Skin epidermis (tissue), 12 donors: Measurements from ENCODE around the gene PRDM16.

Source experiments
- H3K27ac ChIP-seq, 21 experiments: fragments of 200-600 bp; sonication (generic) in 11 of 21; one replicate each; pipeline ENCODE4 v1.5.0; 2020; ENCODE audit warnings: mild to moderate bottlenecking in 3 of 21, inconsistent platforms in 2 of 21, moderate library complexity in 2 of 21
- H3K4me3 ChIP-seq, 7 experiments: fragments of 200-600 bp; sonication (generic) in 2 of 7; one replicate each; pipeline ENCODE4 v1.5.0; 2020; ENCODE audit warnings: inconsistent platforms in 2 of 7, mild to moderate bottlenecking in 2 of 7, moderate library complexity in 1 of 7

PRDM16 gene

GRCh38 chr1:3169665-3170356, 100.8 kb downstream of the PRDM16 start:
- Histone ChIP-seq H3K4me3 (no peak overlapping the region), H3K27ac (peak overlapping the region in 2 of 21 experiments; percentile 43 to 68)

- H3K4me3 ChIP-seq: peak overlapping the region in 2 of 7 experiments; percentile 18 to 31
- peak overlapping the region in 14 of 21 experiments; percentile 2 to 71 (median 52) for H3K27ac ChIP-seq
These were observed 101.8 kb downstream of the PRDM16 start for GRCh38 chr1:3170561-3171453.

- no peak overlapping the region for H3K27ac ChIP-seq
- H3K4me3 ChIP-seq: no peak overlapping the region
These were observed 102.8 kb downstream of the PRDM16 start for GRCh38 chr1:3171761-3172160.

GRCh38 chr1:3172431-3173380, 103.7 kb downstream of the PRDM16 start:
- Histone ChIP-seq H3K4me3 (no peak overlapping the region), H3K27ac (no peak overlapping the region)

GRCh38 chr1:3173381-3173980, 104.5 kb downstream of the PRDM16 start:
- no peak overlapping the region for H3K27ac ChIP-seq

GRCh38 chr1:3174487-3175247, 105.7 kb downstream of the PRDM16 start:
- no peak overlapping the region for H3K4me3 ChIP-seq
- H3K27ac ChIP-seq: peak overlapping the region in 1 of 21 experiments; percentile 6

More at GRCh38 chr1:3173381-3173980, 104.5 kb downstream of the PRDM16 start:
- no peak overlapping the region for H3K4me3 ChIP-seq

- H3K4me3 ChIP-seq: no peak overlapping the region
- H3K27ac ChIP-seq: peak overlapping the region in 1 of 21 experiments; percentile 6
These were observed 106.5 kb downstream of the PRDM16 start for GRCh38 chr1:3175486-3175885.

- Histone ChIP-seq H3K27ac (no peak overlapping the region), H3K4me3 (no peak overlapping the region)
These were observed 107.0 kb downstream of the PRDM16 start for GRCh38 chr1:3176028-3176427.

- no peak overlapping the region for H3K4me3 ChIP-seq
- no peak overlapping the region for H3K27ac ChIP-seq
These were observed 107.8 kb downstream of the PRDM16 start for GRCh38 chr1:3176820-3177219.

GRCh38 chr1:3178279-3178678, 109.3 kb downstream of the PRDM16 start:
- Histone ChIP-seq H3K4me3 (no peak overlapping the region), H3K27ac (no peak overlapping the region)

- Histone ChIP-seq H3K27ac (no peak overlapping the region), H3K4me3 (no peak overlapping the region)
These were observed 110.5 kb downstream of the PRDM16 start for GRCh38 chr1:3179471-3179870.

GRCh38 chr1:3180915-3181314, 111.9 kb downstream of the PRDM16 start:
- no peak overlapping the region for H3K4me3 ChIP-seq
- no peak overlapping the region for H3K27ac ChIP-seq

GRCh38 chr1:3181956-3182355, 113.0 kb downstream of the PRDM16 start:
- Histone ChIP-seq H3K27ac (no peak overlapping the region), H3K4me3 (no peak overlapping the region)

GRCh38 chr1:3183411-3183810, 114.4 kb downstream of the PRDM16 start:
- H3K27ac ChIP-seq: no peak overlapping the region

GRCh38 chr1:3183813-3184212, 114.8 kb downstream of the PRDM16 start:
- no peak overlapping the region for H3K4me3 ChIP-seq
- H3K27ac ChIP-seq: no peak overlapping the region

More at GRCh38 chr1:3183411-3183810, 114.4 kb downstream of the PRDM16 start:
- H3K4me3 ChIP-seq: no peak overlapping the region

- Histone ChIP-seq H3K4me3 (no peak overlapping the region), H3K27ac (no peak overlapping the region)
These were observed 115.7 kb downstream of the PRDM16 start for GRCh38 chr1:3184666-3185065.

GRCh38 chr1:3185896-3186525, 117.0 kb downstream of the PRDM16 start:
- no peak overlapping the region for H3K4me3 ChIP-seq
- peak overlapping the region in 2 of 21 experiments; percentile 58 to 63 for H3K27ac ChIP-seq

GRCh38 chr1:3186526-3186921, 117.5 kb downstream of the PRDM16 start:
- peak overlapping the region in 3 of 21 experiments; percentile 34 to 78 (median 76) for H3K27ac ChIP-seq
- H3K4me3 ChIP-seq: no peak overlapping the region
